T47D (cell line): ENCODE measurements around the gene SLC12A3.

Source experiments
- DNase-seq, 2 experiments: peaks; one replicate each; pipeline versions ENCODE4 v3.0.0 to v3.0.0-alpha.2; 2011 to 2012; ENCODE audit warnings: low read depth in 1 of 2, low spot score in 1 of 2
- JUND ChIP-seq: IDR thresholded peaks from 2 replicates; pipeline ENCODE4 v1.6.1; 2012; ENCODE audit warnings: low read depth
- in situ Hi-C: cut with HindIII; loops from 2 replicates; pipeline ENCODE4 v1.10.0; 2016; ENCODE audit warnings: low sequenced_read_pairs, low pct_unique_long_range_greater_than_20kb

Gene SLC12A3

GRCh38 chr16:56939801-56940200, 74.8 kb downstream of the SLC12A3 start:
- no peak for TF ChIP-seq JUND
- in situ Hi-C loops: no loop called here
- no peak for DNase-seq

DNA sequence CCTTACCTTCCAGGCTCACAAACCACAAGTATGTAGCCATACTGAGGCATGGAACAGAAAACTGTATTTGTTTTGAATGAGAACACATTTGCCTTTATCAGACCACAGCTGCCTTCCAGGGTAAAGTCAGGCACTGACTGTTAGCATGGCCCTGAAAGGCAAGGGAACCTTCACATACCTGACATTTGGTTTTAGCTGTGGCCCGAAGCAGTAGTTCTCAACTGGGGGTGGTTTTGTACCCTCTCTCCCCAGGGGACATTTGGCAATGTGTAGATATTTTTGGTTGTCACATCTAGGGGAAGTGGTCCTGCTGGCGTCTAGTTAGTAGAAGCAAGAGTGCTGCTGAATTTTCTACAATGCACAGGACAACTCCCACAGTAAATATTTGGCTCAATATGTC, 76.1 kb downstream of the SLC12A3 start:
- TF ChIP-seq JUND: no peak
- in situ Hi-C loops: no loop called here
- no peak for DNase-seq

GRCh38 chr16:56941856-56942331, 76.9 kb downstream of the SLC12A3 start:
- DNase-seq: no peak
- in situ Hi-C loops: no loop called here
- no peak for TF ChIP-seq JUND

- TF ChIP-seq JUND: no peak
- DNase-seq: no peak
- in situ Hi-C loops: no loop called here
These were observed 78.9 kb downstream of the SLC12A3 start for GRCh38 chr16:56943761-56944375.

DNA sequence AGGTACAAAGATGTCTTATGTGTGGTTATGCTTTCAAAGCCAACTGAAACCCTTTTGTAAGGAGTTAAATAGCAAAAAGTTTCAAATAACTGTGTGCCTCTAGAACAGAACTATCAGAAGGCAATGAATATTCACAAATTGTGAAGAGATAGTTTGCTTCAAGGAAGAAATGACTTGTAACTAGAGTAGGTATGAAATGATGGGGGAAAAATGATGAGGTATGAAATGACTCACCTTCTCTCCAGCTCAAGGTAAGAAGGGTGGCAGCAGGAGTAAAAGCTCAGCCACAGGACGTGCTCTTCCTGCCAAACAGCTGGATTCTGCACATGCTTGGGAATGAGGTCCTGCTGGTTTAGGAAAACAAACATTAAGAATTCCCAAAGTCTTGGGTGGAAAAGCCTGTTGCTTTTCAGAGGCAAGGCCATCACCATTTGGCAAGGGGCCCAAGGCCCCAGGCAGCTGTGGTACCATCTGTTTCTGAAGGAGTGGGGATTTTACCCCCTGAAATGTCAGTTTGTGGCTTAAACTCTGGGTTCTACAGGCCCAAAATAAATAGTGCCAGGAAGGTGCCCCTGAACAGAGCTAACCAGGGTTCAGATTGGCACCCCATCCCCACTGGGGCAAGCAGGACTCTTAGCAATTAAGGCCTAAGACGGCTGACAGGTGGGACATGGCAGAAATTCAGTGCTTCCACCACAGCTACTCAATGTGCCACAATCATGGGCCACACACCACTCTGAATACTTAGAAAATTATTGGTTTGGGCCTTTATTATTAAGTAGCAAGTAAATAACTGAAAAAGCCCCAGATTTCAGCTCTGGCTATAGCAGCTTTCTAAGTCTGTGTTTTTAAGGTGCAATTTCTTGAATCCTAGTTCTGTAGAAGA, 80.2 kb downstream of the SLC12A3 start:
- TF ChIP-seq JUND: no peak
- in situ Hi-C loops: no loop called here
- DNase-seq: peak in 1 of 2 experiments; percentile 65

DNA sequence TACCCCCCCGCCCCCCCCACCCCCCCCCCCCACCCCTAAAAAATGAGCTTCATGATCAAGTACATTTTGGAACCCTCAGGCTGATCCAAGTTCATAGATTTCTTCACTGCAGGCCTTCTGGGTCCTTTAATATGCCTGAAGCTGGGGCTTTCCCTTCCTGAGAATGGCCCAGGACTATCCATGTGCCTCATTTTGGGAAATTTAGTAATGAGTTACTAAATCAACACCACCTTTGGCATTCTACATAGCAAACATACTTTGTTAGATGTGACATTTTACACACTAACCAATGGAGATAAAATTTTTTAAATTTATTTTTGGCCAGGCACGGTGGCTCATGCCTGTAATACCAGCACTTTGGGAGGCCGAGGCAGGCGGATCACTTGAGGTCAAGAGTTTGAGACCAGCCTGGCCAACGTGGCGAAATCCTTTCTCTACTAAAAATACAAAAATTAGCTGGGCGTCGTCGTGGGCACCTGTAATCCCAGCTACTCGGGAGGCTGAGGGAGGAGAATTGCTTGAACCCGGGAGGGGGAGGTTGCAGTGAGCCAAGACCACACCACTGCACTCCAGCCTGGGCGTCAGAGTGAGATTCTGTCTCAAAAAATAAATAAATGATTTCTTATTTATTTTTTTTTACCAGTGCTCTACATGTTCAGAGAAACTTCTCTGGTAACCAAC, 81.0 kb downstream of the SLC12A3 start:
- DNase-seq: no peak
- in situ Hi-C loops: no loop called here
- TF ChIP-seq JUND: no peak

DNA sequence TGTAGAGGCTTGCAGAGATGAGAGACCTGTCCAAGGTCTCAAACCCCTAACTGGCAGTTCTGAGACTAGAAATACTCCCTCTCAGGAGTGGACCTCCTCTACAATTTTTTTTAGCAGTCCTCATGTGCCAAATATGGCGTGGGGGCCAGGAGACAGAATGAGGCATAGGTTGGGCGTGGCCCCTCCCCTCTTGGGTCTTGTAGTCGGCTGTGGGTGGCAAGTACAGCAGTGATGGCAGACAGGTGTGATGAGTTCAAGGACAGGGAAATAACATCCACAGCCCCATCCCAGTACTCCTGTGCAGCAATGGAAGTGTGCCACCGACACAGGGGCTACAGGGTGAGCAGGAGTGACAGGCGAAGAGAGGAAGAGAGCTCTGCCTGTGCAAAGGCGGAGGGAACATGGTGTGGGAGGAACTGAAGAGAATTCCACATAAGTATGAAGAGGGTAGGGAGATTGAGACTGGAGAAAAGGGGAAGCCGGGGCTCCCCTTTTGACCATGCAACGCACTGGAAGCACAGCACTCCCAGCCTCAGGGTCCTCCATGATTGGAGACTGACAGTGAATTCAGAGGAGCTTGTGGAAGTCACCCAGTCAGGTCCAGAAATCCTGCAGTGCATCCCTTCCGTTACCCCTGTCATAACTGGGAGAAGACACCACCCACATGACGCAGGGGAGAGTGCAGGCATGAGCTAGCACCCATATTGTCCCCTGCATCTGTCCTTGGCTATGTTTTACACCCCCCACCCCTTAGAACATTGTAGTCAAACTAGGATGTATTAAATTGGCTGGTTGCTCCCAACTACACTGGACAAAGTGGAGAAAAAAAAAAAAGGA, 82.0 kb downstream of the SLC12A3 start:
- in situ Hi-C loops: no loop called here
- no peak for TF ChIP-seq JUND
- no peak for DNase-seq

- in situ Hi-C loops: no loop called here
- no peak for DNase-seq
- no peak for TF ChIP-seq JUND
These were observed 82.6 kb downstream of the SLC12A3 start for GRCh38 chr16:56947604-56947995.

DNA sequence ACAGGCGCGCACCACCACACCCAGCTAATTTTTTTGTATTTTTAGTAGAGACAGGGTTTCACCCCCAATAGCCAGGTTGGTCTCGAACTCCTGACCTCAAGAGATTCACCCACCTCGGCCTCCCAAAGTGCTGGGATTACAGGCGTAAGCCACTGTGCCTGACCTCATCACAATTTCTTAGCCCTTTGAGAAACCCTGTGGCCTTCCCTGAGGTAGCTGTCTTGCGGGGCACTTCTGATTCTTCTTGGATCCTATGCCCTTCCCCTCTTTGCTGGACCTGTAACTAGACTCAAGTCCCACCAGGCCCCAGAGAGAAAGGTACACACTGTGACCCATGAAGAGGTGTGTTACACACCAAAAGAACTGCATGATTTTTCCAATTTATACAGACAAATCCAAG, 83.2 kb downstream of the SLC12A3 start:
- DNase-seq: no peak
- in situ Hi-C loops: no loop called here
- TF ChIP-seq JUND: no peak

GRCh38 chr16:56950051-56950450, 85.0 kb downstream of the SLC12A3 start:
- in situ Hi-C loops: no loop called here
- TF ChIP-seq JUND: no peak
- no peak for DNase-seq

GRCh38 chr16:56950455-56950854, 85.4 kb downstream of the SLC12A3 start:
- no peak for TF ChIP-seq JUND
- DNase-seq: no peak
- in situ Hi-C loops: no loop called here
